H9 (cell line): ENCODE measurements around the gene FHL3. TPM values are rescaled to one million over a fixed set of nuclear protein-coding genes. Genes with fewer than 3 reads are reported as not detected.

ENCODE experiments used
- DNase-seq: peaks from one replicate; pipeline ENCODE4 v3.0.0-alpha.2; 2017
- H2AFZ ChIP-seq: one replicate; pipeline ENCODE4 v1.6.1; 2013; ENCODE audit warnings: mild to moderate bottlenecking, low read length, control low read depth, moderate library complexity
- H2AK5ac ChIP-seq: 2 replicates; pipeline ENCODE4 v1.6.1; 2013; ENCODE audit warnings: low read length, control low read depth, mixed read lengths; ENCODE audit not compliant: insufficient read length
- H2BK120ac ChIP-seq: one replicate; pipeline ENCODE4 v1.6.1; 2013; ENCODE audit warnings: low read depth, mild to moderate bottlenecking, low read length, control low read depth, inconsistent platforms; ENCODE audit not compliant: poor library complexity, severe bottlenecking
- H2BK12ac ChIP-seq: 2 replicates; pipeline ENCODE4 v1.6.1; 2013; ENCODE audit warnings: low read length, control low read depth, mixed read lengths, low read depth; ENCODE audit not compliant: insufficient read length
- H2BK15ac ChIP-seq: 2 replicates; pipeline ENCODE4 v1.6.1; 2013; ENCODE audit warnings: low read depth, low read length, control low read depth
- H2BK20ac ChIP-seq: one replicate; pipeline ENCODE4 v1.6.1; 2013; ENCODE audit warnings: low read depth, mild to moderate bottlenecking, low read length, control low read depth, inconsistent platforms; ENCODE audit not compliant: poor library complexity, severe bottlenecking
- H2BK5ac ChIP-seq: 2 replicates; pipeline ENCODE4 v1.6.1; 2013; ENCODE audit warnings: low read length, control low read depth, mixed read lengths; ENCODE audit not compliant: insufficient read length
- H3K14ac ChIP-seq: 2 replicates; pipeline ENCODE4 v1.6.1; 2013; ENCODE audit warnings: low read length, control low read depth; ENCODE audit not compliant: insufficient read depth
- H3K18ac ChIP-seq: 2 replicates; pipeline ENCODE4 v1.6.1; 2013; ENCODE audit warnings: low read depth, mild to moderate bottlenecking, mixed read lengths, low read length, control low read depth; ENCODE audit not compliant: insufficient read length
- H3K23ac ChIP-seq: 2 replicates; pipeline ENCODE4 v1.6.1; 2013; ENCODE audit warnings: low read length, control low read depth, mixed read lengths, low read depth; ENCODE audit not compliant: insufficient read length
- H3K23me2 ChIP-seq: 2 replicates; pipeline ENCODE4 v1.6.1; 2013; ENCODE audit warnings: low read depth, mild to moderate bottlenecking, mixed read lengths, low read length, control low read depth; ENCODE audit not compliant: insufficient read length, poor library complexity, severe bottlenecking
- H3K27ac ChIP-seq: 2 replicates; pipeline ENCODE4 v1.5.1; 2013; ENCODE audit warnings: low read length, control low read depth, mixed read lengths, low read depth; ENCODE audit not compliant: insufficient read length
- H3K27me3 ChIP-seq: 2 replicates; pipeline ENCODE4 v1.6.1; 2013; ENCODE audit warnings: low read length, control low read depth, inconsistent platforms; ENCODE audit not compliant: insufficient read depth
- H3K4ac ChIP-seq: 2 replicates; pipeline ENCODE4 v1.6.1; 2013; ENCODE audit warnings: low read depth, mild to moderate bottlenecking, control low read depth, inconsistent platforms, low read length, moderate library complexity
- H3K4me1 ChIP-seq: 2 replicates; pipeline ENCODE4 v1.6.1; 2013; ENCODE audit warnings: low read length, control low read depth, inconsistent platforms; ENCODE audit not compliant: insufficient read depth
- H3K4me2 ChIP-seq: 2 replicates; pipeline ENCODE4 v1.6.1; 2013; ENCODE audit warnings: low read length, control low read depth, mixed read lengths; ENCODE audit not compliant: insufficient read length, insufficient read depth
- H3K56ac ChIP-seq: 2 replicates; pipeline ENCODE4 v1.6.1; 2013; ENCODE audit warnings: low read depth, mild to moderate bottlenecking, mixed read lengths, low read length, control low read depth; ENCODE audit not compliant: insufficient read length
- H3K79me1 ChIP-seq: 2 replicates; pipeline ENCODE4 v1.6.1; 2013; ENCODE audit warnings: low read depth, mild to moderate bottlenecking, moderate library complexity, low read length, control low read depth, inconsistent platforms; ENCODE audit not compliant: insufficient read depth, poor library complexity, severe bottlenecking
- H3K79me2 ChIP-seq: 2 replicates; pipeline ENCODE4 v1.6.1; 2013; ENCODE audit warnings: low read length, control low read depth, inconsistent platforms; ENCODE audit not compliant: insufficient read depth
- H3K9ac ChIP-seq: 2 replicates; pipeline ENCODE4 v1.6.1; 2013; ENCODE audit warnings: low read length, control low read depth, mixed read lengths; ENCODE audit not compliant: insufficient read length; ENCODE audit errors: extremely low read depth
- H3K9me3 ChIP-seq: one replicate; pipeline ENCODE4 v1.6.1; 2013; ENCODE audit warnings: low read depth, low read length, inconsistent platforms; ENCODE audit not compliant: control insufficient read depth
- H3T11ph ChIP-seq: one replicate; pipeline ENCODE4 v1.6.1; 2013; ENCODE audit warnings: mild to moderate bottlenecking, low read length, control low read depth, inconsistent platforms
- H4K20me1 ChIP-seq: one replicate; pipeline ENCODE4 v1.6.1; 2013; ENCODE audit not compliant: control insufficient read depth, insufficient read length, insufficient read depth
- H4K5ac ChIP-seq: 2 replicates; pipeline ENCODE4 v1.6.1; 2013; ENCODE audit warnings: low read depth, mild to moderate bottlenecking, mixed read lengths, low read length, control low read depth; ENCODE audit not compliant: insufficient read length
- H4K8ac ChIP-seq: replicated peaks from 2 replicates; pipeline ENCODE4 v1.6.1; 2013; ENCODE audit warnings: low read length, control low read depth, mixed read lengths, low read depth; ENCODE audit not compliant: insufficient read length
- H4K91ac ChIP-seq: 2 replicates; pipeline ENCODE4 v1.6.1; 2013; ENCODE audit warnings: low read depth, mild to moderate bottlenecking, moderate library complexity, mixed read lengths, low read length, control low read depth; ENCODE audit not compliant: insufficient read length
- H3K27ac Mint-ChIP-seq, 3 experiments: 2 replicates in 2 of 3; 3 replicates in 1 of 3; pipeline ENCODE4 v1.8.0; 2020 to 2021; ENCODE audit warnings: mixed read lengths in 3 of 3, mild to moderate bottlenecking in 1 of 3, moderate library complexity in 1 of 3
- H3K27me3 Mint-ChIP-seq: 2 replicates; pipeline ENCODE4 v1.8.0; 2021; ENCODE audit warnings: low read depth, mild to moderate bottlenecking, moderate library complexity, mixed read lengths
- H3K36me3 Mint-ChIP-seq, 3 experiments: 2 replicates in 2 of 3; 3 replicates in 1 of 3; pipeline ENCODE4 v1.8.0; 2020 to 2021; ENCODE audit warnings: low read depth in 3 of 3, mixed read lengths in 3 of 3; ENCODE audit not compliant: insufficient read depth in 1 of 3
- H3K4me1 Mint-ChIP-seq, 2 experiments: 2 replicates each; pipeline ENCODE4 v1.8.0; 2020; ENCODE audit warnings: mixed read lengths in 2 of 2
- H3K4me3 Mint-ChIP-seq, 2 experiments: 2 replicates in 1 of 2; 3 replicates in 1 of 2; pipeline ENCODE4 v1.8.0; 2020 to 2021; ENCODE audit warnings: mild to moderate bottlenecking in 2 of 2, mixed read lengths in 2 of 2, moderate library complexity in 1 of 2
- H3K9me3 Mint-ChIP-seq, 2 experiments: 2 replicates in 1 of 2; 3 replicates in 1 of 2; pipeline ENCODE4 v1.8.0; 2020; ENCODE audit warnings: mild to moderate bottlenecking in 2 of 2, mixed read lengths in 2 of 2, moderate library complexity in 1 of 2
- CTCF ChIP-seq: fragments of 200-600 bp; sonication (generic); conservative IDR thresholded peaks from 3 replicates; pipeline ENCODE4 v1.8.0; 2021; ENCODE audit warnings: antibody characterized with exemption, mild to moderate bottlenecking
- WGBS: extraction: QIAGEN DNeasy Blood & Tissue Kit; methylation state at CpG from one replicate; pipeline ENCODE4 v1.1.7; 2013; ENCODE audit warnings: missing lambda C conversion rate, low lambda C conversion rate, mixed read lengths; ENCODE audit not compliant: insufficient read length; ENCODE audit errors: extremely low coverage; 5-methylcytosine and 5-hydroxymethylcytosine counted together
- total RNA-seq: library from RNA; stranded (reverse); gene quantifications from 2 replicates; pipeline ENCODE4 v1.2.1, GENCODE V29; 2021

Gene FHL3
- total RNA-seq, 1 experiment from 2014 or later, result 32.8 TPM

- Histone ChIP-seq H3K4me2 (no peak overlapping the region), H3K4ac (no peak overlapping the region), H3K56ac (no peak overlapping the region), H3K79me1 (no peaks in the 10 kb centered on the region), H3T11ph (no peak overlapping the region), H2BK12ac (no peak overlapping the region), H3K23ac (no peak overlapping the region), H4K8ac (no peak overlapping the region), H4K91ac (no peak overlapping the region), H3K4me1 (peaks cover 1% of the 10 kb centered on the region; the same call in 1 of the 2 replicates), H4K5ac (no peak overlapping the region), H3K23me2 (peaks cover 22% of the 10 kb centered on the region), H2BK20ac (no peak overlapping the region), H3K9me3 (no peaks in the 10 kb centered on the region), H3K18ac (no peak overlapping the region), H3K14ac (no peak overlapping the region), H3K27ac (no peak overlapping the region), H2BK120ac (no peak overlapping the region), H2BK15ac (no peak overlapping the region), H3K27me3 (peaks cover 10% of the 10 kb centered on the region; the same call in 1 of the 2 replicates), H3K79me2 (no peaks in the 10 kb centered on the region; the same call in 1 of the 2 replicates), H2BK5ac (no peak overlapping the region), H2AK5ac (no peak overlapping the region), H2AFZ (no peak overlapping the region), H4K20me1 (no peaks in the 10 kb centered on the region), H3K9ac (no peak overlapping the region)
- Mint-ChIP-seq H3K27me3 (peaks cover 44% of the 10 kb centered on the region), H3K4me1 (peaks cover 29 to 46% of the 10 kb centered on the region in 2 experiments), H3K27ac (no peak overlapping the region; a peak in 1 of 7 replicates), H3K36me3 (peaks cover 17 to 42% (median 35%) of the 10 kb centered on the region in 3 experiments), H3K9me3 (peaks cover 2 to 6% of the 10 kb centered on the region in 2 experiments; a peak in 3 of 5 replicates), H3K4me3 (peak overlapping the region; percentile 38 to 98)
- DNase-seq, result no peak
- no peak for TF ChIP-seq CTCF
- no CpG with 5 or more reads among the region's 12 CpGs for WGBS
Measured at GRCh38 chr1:38043036-38043747, 37.9 kb upstream of the FHL3 start.
